ENCODE data around the gene SERPINB3. TPM values are rescaled to one million over a fixed set of nuclear protein-coding genes. Genes with fewer than 3 reads are reported as not detected.

SERPINB3 gene
- total RNA-seq: not detected in 2 replicates

GRCh38 chr18:63661750-63662149 is at the start of gene SERPINB3:
Gene SERPINB3 (minus strand): TSS chr18:63661893. CDS start chr18:63661216, 677 bp downstream.

GRCh38 chr18:63702660-63703059 is 41.0 kb upstream of the SERPINB3 start, which contains the start of gene SERPINB11:
Gene SERPINB11 (plus strand): TSS chr18:63702960. CDS start chr18:63710194, 7,234 bp downstream.

GRCh38 chr18:63644142-63644541 is 17.6 kb downstream of the SERPINB3 start, which contains the start of gene SERPINB4:
Gene SERPINB4 (minus strand): TSS chr18:63644256. CDS start chr18:63643577, 679 bp downstream.

Other genes starting within 250 kb of the SERPINB3 start
- 34.6 and 60.7 TPM in 2 replicates for gene VPS4B, start 239.4 kb downstream of the SERPINB3 start, total RNA-seq
- under 0.01 TPM in 1 of 2 replicates, not detected in the other for gene SERPINB5, start 184.9 kb downstream of the SERPINB3 start, total RNA-seq
- not detected in 2 replicates for gene SERPINB12, start 119.5 kb downstream of the SERPINB3 start, total RNA-seq
- not detected in 2 replicates for gene SERPINB13, start 74.5 kb downstream of the SERPINB3 start, total RNA-seq
- gene SERPINB4, start 17.6 kb downstream of the SERPINB3 start, total RNA-seq: 0.65 TPM in 1 of 2 replicates, not detected in the other
- not detected in 2 replicates for gene SERPINB11, start 41.1 kb upstream of the SERPINB3 start, total RNA-seq
- 0.16 TPM in 1 of 2 replicates, not detected in the other for gene SERPINB7, start 113.5 kb upstream of the SERPINB3 start, total RNA-seq
- gene SERPINB2, start 225.8 kb upstream of the SERPINB3 start, total RNA-seq: 0.13 and 0.16 TPM in 2 replicates
- not detected in 2 replicates for gene SERPINB10, start 246.1 kb upstream of the SERPINB3 start, total RNA-seq

All from bladder microvascular endothelial cell (primary cell).